ENCODE measurements around the gene PTPRM.

DNA sequence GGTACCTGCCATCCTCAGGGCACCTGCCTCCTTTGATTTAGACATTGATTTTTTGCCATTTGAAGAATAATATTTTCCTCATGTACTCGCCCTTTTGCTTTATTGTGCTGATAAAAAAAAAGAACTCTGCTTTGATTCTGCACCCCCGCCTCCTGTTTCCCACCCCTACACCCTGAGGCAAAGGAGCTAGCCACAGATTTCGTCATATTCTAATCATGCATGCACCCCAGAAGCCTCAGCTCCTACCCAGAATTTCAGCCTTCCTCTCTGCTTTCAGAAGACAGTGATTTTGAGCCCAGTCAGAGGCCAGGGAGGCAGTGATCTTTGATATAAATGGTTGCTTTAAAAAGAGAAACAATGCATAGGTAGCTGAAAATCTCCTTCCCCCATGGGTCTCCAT lies 329.0 kb downstream of the PTPRM start:
- no peak for TF ChIP-seq POLR2AphosphoS5 (IDR thresholded peaks at IDR 0.05; ENCODE audit: low read depth, low read length)
- no peak for TF ChIP-seq POLR2A (IDR thresholded peaks at IDR 0.05; ENCODE audit: low read depth, low read length)

All from GM12892 (cell line).